HG03066 (cell line): ENCODE data around the gene ACCSL.
A peak's percentile ranks its signal among the peaks of the same experiment; 100 is the strongest.

ENCODE experiments used
- ATAC-seq: cut with Tn5 transposase; IDR thresholded peaks from one replicate; pipeline ENCODE4 v1.9.1; 2021; ENCODE audit warnings: low read depth; ENCODE audit not compliant: unreplicated experiment

ACCSL gene

GRCh38 chr11:44094260-44094868 is 46.6 kb downstream of the ACCSL start:
- ATAC-seq: no peak

DNA sequence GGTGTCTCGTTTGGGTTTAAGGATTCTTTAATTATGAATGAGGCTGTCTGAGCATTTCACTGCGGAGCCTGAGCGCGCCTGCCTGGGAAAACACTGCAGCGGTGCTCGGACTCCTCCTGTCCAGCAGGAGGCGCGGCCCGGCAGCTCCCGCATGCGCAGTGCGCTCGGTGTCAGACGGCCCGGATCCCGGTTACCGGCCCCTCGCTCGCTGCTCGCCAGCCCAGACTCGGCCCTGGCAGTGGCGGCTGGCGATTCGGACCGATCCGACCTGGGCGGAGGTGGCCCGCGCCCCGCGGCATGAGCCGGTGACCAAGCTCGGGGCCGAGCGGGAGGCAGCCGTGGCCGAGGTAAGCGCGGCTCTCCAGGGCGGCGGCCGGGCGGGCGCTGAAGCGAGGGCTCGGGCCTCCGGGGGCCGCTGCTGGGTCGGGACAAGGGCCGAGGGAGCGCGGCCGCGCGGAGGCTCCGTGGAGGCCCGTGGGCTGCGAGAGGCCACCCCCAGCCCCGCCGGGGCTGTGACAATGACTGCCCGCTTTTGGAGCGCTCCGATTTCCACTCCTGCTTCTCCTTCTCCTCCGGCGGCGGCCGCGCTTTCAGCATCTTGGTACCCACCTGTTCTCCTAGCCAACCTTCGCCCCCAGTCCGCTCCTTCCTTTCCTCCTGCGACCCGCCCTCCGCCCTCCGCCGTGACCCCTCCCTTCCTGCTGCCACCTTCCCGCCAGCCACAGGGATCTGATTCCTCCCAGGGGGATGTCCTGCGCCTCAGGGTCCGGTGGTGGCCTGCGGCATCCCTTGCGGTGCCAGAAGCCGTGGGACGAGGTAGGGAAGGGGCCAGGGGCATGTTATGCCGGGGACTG is 48.0 kb downstream of the ACCSL start, which contains the start of gene EXT2:
EXT2 (plus strand) TSS at position 173 of the 854 bp plus-strand sequence. CDS start 12,035 bp downstream, outside the sequence.
- ATAC-seq: peak; percentile 93

DNA sequence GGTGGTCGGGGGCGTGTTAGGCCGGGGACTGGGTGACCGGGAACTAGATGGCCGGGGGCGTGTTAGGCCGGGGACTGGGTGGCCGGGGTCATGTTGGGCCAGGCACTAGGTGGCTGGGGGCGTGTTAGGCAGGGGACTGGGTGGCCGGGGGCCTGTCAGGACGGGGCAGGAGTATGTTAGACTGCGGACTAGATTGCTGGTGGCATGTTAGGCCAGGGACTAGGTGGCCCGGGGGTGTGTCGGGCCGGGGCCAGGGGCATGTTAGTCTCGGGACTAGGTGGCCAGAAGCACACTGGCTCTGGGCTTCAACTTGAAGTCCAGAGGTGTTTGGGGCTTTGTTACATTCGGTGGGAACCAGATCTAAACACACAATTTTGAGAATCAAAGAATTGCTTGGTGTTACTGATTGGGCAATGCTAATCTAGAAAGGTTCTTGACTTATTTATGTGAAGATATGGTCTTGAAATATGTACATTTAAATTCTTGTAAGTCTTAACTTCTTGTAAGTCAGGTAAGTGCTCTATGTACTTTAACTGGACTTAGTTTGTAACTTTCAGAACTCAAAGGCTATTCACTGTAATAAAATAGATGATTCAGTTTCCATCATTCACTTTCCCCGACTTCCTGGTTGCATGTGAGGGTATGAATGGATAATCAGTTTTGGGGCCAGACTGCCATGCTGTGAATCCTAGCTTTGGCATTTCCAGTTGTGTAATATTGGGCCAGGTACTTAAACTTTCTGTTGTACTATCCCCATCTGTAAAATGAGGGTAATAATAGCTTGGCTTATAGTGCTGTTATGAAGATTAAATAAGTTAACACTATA is 48.8 kb downstream of the ACCSL start:
- ATAC-seq: peak; percentile 5

DNA sequence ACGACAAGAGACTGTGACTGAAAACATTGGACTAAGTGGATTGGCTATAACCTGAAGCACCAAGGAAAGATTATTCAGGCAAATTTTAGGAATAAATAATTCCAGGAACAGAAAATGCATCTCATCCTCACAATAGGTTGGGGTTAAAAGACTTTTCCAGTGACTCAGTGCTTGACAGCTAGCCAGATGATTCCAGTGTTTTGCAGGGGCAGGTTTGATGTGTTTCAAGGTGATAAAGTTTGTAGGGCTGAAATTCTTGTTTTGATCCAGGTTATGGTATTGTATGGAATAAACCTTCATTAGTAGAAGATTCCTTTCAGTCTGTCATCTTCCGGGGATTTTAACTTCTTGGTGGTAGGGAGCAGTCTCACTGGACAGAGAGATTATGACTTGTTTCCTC is 50.0 kb downstream of the ACCSL start:
- ATAC-seq: no peak

DNA sequence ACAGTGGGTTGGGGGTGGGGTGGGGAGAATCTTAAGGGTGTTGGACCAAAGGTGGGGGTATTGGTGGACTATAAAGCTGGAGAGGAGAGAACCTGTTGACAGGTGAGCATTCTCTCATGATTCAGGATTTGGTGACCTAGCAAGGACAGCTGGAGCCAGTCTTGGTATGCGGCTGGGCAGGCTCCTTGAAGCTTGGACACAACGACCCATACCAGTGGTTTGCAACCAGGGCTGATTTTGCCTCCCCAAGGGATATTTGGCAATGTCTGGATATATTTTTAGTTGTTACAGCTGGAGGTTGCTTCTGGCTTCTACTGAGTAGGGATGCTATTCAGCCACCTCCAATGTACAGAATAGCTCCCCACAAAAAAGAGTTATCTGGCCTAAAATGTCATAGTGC is 53.3 kb downstream of the ACCSL start:
- ATAC-seq: no peak

DNA sequence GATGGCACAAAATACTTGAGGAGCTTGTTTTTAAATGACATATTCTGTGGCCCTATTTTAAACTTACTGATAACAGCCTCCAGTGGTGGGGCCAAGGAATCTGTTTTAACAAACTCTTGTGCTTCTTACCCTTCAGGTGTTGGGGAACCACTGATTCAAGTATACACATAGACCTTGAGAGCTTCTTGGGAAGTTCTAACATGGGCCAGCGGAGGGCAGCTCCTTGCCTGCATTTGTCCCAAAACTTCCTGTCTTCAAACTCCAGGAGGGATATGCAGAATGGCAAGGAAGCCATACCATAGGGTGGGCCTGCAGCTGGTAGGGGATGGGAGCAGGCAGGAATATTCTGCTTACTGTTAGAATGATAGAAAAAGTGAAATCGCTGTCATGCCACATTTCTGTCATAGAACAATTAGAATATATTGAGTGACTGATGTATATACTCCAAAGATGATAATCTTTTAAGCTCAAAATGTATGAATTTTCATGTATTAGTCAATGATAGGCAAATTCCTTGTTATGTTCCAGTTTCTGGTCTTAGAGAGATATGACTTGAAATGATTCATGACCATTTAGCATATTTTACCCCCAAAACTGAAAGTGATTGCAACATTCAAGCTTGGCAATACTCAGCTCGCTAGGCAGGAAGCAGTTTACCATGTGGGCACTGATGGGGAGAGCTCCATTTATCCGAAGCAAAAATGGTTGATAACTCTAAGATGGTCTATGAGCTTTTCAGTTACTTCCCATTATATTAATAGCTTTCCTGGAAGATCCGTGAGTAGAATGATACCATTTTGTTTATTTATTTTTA is 56.9 kb downstream of the ACCSL start:
- no peak for ATAC-seq

- ATAC-seq: no peak
Observed at GRCh38 chr11:44108260-44108659, 60.5 kb downstream of the ACCSL start.
